Kidney (tissue), 14 donors: ENCODE results near the gene MSI2. TPM values are rescaled to one million over a fixed set of nuclear protein-coding genes. Genes with fewer than 3 reads are reported as not detected.

Experiments
- DNase-seq, 5 donors: peaks; one replicate each; pipeline ENCODE4 v3.0.0-alpha.2; 2013 to 2020
- FAIRE-seq: peaks from 2 replicates; lab custom pipeline; 2012; peaks lifted over from hg19 to GRCh38; lab: Jason Lieb, UNC
- H3K27ac ChIP-seq, 2 donors: one replicate each; pipeline ENCODE4 v1.7.0; 2013; ENCODE audit warnings: low read depth in 2 of 2, low read length in 2 of 2, inconsistent platforms in 1 of 2
- H3K27me3 ChIP-seq: one replicate; pipeline ENCODE4 v1.7.1; 2013; ENCODE audit warnings: low read length, inconsistent platforms; ENCODE audit not compliant: control insufficient read depth, insufficient read depth
- H3K36me3 ChIP-seq, 3 donors: one replicate each; pipeline versions ENCODE4 v1.7.0 to v1.7.1; 2013; ENCODE audit warnings: low read length in 3 of 3, control low read depth in 1 of 3, inconsistent platforms in 1 of 3; ENCODE audit not compliant: insufficient read depth in 3 of 3, control insufficient read depth in 2 of 3
- H3K4me1 ChIP-seq, 3 donors: one replicate each; pipeline versions ENCODE4 v1.7.0 to v1.7.1; 2013; ENCODE audit warnings: low read length in 3 of 3, inconsistent platforms in 1 of 3, low read depth in 1 of 3; ENCODE audit not compliant: control insufficient read depth in 2 of 3, insufficient read depth in 2 of 3
- H3K4me3 ChIP-seq, 3 donors: one replicate each; pipeline versions ENCODE4 v1.7.0 to v1.8.1; 2013; ENCODE audit warnings: low read length in 3 of 3, control low read depth in 1 of 3, inconsistent platforms in 1 of 3
- H3K9ac ChIP-seq, 3 donors: one replicate each; pipeline versions ENCODE4 v1.7.0 to v1.7.1; 2013; ENCODE audit warnings: low read length in 3 of 3, control low read depth in 1 of 3, inconsistent platforms in 1 of 3
- H3K9me3 ChIP-seq, 3 donors: one replicate each; pipeline versions ENCODE4 v1.7.0 to v1.7.1; 2013; ENCODE audit warnings: low read length in 3 of 3, control low read depth in 1 of 3, inconsistent platforms in 1 of 3; ENCODE audit not compliant: control insufficient read depth in 2 of 3, insufficient read depth in 1 of 3
- intact Hi-C: fragments of 100-400 bp; cut with DNase I; formaldehyde crosslinking; loops from one replicate; pipeline ENCODE4 v1.11.1; 2022
- polyA plus RNA-seq: library from polyadenylated mRNA; stranded (reverse); fragments of 350-450 nt; fragmentation: Illumina TruSeq; extraction: RNeasy Lipid Tissue Mini Kit (QIAGEN cat#74804); gene quantifications from one replicate; pipeline ENCODE4 v1.2.3, GENCODE V29; 2014; ENCODE audit warnings: low read depth, low replicate concordance; ENCODE audit not compliant: insufficient read depth
- total RNA-seq: library from RNA; stranded (reverse); fragmentation: NEBNext Ultra II Directional; extraction: Animal tissue kit (Norgen Biotek cat#: 25700); gene quantifications from one replicate; pipeline ENCODE4 v1.2.1, GENCODE V29; 2021
- TF ChIP-seq, protein P1 (sequence below): IDR thresholded peaks from 3 replicates; pipeline ENCODE4 v1.5.1; 2012; ENCODE audit warnings: mild to moderate bottlenecking, moderate library complexity, borderline replicate concordance; ENCODE audit not compliant: insufficient read depth; ENCODE audit errors: extremely low read depth
- donor health status: control.
- donor health status: control.
- donor health status: control.
- donor health status: control.
- donor health status: control.
- donor health status: DM: yes; HTN: yes; CAD: no.
- donor health status: Normal renal cell carcinoma (clear cell type).

MSI2 gene
- total and polyA plus RNA-seq, 2 donors from 2014 or later: 69.2 to 151 TPM

DNA sequence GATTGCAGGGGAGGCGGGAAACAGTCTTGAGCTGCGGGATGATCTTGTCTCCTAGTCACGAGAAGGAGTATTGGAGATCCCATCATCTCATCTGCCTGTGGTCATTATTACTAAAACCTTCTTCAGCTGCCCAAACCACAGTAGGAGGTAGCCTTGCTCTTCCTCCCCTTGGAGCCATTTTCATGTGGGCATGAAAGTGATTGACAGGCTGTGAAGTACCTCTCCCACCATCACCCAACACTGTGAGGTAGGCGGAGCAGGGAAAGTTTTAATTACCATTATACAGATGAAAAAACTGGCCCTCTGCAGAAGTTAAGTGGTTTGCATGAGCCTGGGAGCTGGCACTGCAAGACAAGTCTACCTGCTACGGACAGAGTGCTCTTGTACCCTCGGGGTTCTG, 237.3 kb downstream of the MSI2 start:
- FAIRE-seq (no peak), DNase-seq (no peak)
- no peak overlapping the region for H3K27ac ChIP-seq
- H3K27me3 ChIP-seq: no peaks in the 10 kb centered on the region
- H3K9ac ChIP-seq: no peak overlapping the region
- H3K9me3 ChIP-seq: no peaks in the 10 kb centered on the region
- H3K36me3 ChIP-seq: peaks cover 0 to 5% (median 0%) of the 10 kb centered on the region in 3 donors
- H3K4me3 ChIP-seq: no peak overlapping the region
- intact Hi-C loops: no loop called here
- H3K4me1 ChIP-seq: peaks cover 0 to 15% (median 11%) of the 10 kb centered on the region in 3 donors
- TF ChIP-seq, protein P1, sequence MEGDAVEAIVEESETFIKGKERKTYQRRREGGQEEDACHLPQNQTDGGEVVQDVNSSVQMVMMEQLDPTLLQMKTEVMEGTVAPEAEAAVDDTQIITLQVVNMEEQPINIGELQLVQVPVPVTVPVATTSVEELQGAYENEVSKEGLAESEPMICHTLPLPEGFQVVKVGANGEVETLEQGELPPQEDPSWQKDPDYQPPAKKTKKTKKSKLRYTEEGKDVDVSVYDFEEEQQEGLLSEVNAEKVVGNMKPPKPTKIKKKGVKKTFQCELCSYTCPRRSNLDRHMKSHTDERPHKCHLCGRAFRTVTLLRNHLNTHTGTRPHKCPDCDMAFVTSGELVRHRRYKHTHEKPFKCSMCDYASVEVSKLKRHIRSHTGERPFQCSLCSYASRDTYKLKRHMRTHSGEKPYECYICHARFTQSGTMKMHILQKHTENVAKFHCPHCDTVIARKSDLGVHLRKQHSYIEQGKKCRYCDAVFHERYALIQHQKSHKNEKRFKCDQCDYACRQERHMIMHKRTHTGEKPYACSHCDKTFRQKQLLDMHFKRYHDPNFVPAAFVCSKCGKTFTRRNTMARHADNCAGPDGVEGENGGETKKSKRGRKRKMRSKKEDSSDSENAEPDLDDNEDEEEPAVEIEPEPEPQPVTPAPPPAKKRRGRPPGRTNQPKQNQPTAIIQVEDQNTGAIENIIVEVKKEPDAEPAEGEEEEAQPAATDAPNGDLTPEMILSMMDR: no peak

DNA sequence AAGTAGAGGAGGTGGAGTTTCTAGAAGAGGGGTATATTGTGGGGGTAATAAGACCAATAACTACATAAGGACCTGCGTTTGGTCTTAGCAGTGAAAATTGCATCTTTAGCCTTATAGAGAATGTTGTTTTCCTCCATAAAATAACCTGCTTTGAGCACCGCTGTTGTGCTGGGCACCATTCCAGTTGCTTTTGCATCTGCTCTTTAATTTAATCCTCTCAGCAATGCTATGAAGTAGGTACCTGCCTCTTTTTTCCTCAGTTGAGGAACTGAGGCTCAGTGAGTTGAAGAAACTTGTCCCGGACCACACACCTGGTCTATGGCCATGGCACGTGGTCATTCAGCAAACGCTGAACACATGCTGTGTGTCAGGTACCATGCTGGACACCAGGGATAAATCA, 238.1 kb downstream of the MSI2 start:
- no peak for DNase-seq
- Histone ChIP-seq H3K4me1 (peaks cover 0 to 15% (median 11%) of the 10 kb centered on the region in 3 donors), H3K27ac (no peak overlapping the region), H3K36me3 (peaks cover 0 to 5% (median 0%) of the 10 kb centered on the region in 3 donors), H3K4me3 (no peak overlapping the region), H3K9ac (no peak overlapping the region), H3K9me3 (no peaks in the 10 kb centered on the region), H3K27me3 (no peaks in the 10 kb centered on the region)
- FAIRE-seq: no peak
- TF ChIP-seq, protein P1: no peak
- intact Hi-C loops: no loop called here

DNA sequence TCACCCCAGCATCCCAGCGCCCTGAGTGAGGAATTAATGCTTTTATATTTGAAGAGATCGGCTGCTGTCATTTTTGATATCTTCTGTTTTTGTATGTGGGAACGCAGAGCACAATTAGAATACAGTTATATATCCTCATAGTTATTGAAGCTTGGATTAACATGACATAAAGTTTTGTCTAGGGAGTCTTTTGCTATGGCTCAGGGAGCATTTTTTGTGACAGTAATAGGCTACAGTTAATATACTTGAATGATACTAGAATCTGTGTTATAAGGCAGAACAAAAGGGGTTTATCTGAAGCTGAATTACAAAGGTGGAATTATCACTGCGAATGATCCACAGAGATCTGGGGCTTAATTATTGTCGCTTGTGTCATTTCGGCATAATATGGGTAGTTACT, 239.4 kb downstream of the MSI2 start:
- H3K36me3 ChIP-seq: peaks cover 0 to 5% (median 0%) of the 10 kb centered on the region in 3 donors
- H3K9me3 ChIP-seq: no peaks in the 10 kb centered on the region
- no peak for DNase-seq
- H3K4me3 ChIP-seq: no peak overlapping the region
- no peak overlapping the region for H3K9ac ChIP-seq
- FAIRE-seq: no peak
- peaks cover 0 to 10% (median 9%) of the 10 kb centered on the region in 3 donors for H3K4me1 ChIP-seq
- TF ChIP-seq, protein P1: no peak
- H3K27me3 ChIP-seq: no peaks in the 10 kb centered on the region
- no peak overlapping the region for H3K27ac ChIP-seq
- intact Hi-C loops: no loop called here

DNA sequence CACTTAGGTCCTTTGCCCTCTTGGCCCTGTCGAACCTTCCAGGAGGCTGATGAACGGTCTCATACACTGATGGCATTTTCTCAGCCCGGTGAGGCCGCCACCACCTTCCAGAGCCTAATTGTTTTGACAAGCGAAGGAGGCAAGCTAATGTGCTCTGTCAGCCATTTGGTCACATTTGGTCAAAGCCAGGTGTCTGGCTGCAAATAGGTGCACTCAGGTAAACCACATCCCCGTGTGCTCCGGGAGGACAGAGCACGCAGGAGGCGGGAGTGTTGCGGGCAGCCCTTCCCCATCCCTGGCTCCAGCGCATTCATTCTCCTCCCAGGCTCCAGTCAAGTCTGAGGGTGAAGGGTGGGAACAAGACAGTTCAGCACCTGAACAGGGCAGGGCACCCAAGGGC, 240.1 kb downstream of the MSI2 start:
- TF ChIP-seq, protein P1: no peak
- Histone ChIP-seq H3K9ac (no peak overlapping the region), H3K27me3 (no peaks in the 10 kb centered on the region), H3K36me3 (peaks cover 0 to 5% (median 0%) of the 10 kb centered on the region in 3 donors), H3K4me3 (no peak overlapping the region), H3K9me3 (no peaks in the 10 kb centered on the region), H3K4me1 (peaks cover 0 to 8% (median 4%) of the 10 kb centered on the region in 3 donors), H3K27ac (no peak overlapping the region)
- no peak for DNase-seq
- intact Hi-C loops: no loop called here
- FAIRE-seq: no peak
